Measurements from ENCODE around the gene PLPPR3.

The PLPPR3 gene

DNA sequence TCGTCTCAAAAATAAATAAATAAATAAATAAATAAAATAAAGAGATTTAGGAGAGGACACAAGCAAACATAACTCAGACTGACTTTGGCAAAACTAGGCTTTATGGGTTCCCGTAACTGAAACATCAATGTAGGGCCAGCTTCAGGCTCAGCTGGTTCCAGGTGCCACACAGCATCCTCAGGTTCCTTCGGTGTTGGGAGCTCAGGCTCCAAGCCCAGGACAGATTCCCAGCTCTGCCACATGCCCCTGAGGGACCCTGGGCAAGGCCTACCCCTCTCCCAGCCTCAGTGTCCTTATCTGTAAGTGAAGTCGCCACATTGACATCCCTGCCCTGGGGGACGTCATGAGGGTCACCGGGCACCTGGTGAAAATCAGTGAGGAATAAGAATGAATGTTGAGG, 52.1 kb downstream of the PLPPR3 start:
- Histone ChIP-seq H3K27ac (no peak overlapping the region), H3K4me3 (no peak overlapping the region)
- DNase-seq (ENCODE audit: low spot score) = no peak
- TF ChIP-seq, protein P1, sequence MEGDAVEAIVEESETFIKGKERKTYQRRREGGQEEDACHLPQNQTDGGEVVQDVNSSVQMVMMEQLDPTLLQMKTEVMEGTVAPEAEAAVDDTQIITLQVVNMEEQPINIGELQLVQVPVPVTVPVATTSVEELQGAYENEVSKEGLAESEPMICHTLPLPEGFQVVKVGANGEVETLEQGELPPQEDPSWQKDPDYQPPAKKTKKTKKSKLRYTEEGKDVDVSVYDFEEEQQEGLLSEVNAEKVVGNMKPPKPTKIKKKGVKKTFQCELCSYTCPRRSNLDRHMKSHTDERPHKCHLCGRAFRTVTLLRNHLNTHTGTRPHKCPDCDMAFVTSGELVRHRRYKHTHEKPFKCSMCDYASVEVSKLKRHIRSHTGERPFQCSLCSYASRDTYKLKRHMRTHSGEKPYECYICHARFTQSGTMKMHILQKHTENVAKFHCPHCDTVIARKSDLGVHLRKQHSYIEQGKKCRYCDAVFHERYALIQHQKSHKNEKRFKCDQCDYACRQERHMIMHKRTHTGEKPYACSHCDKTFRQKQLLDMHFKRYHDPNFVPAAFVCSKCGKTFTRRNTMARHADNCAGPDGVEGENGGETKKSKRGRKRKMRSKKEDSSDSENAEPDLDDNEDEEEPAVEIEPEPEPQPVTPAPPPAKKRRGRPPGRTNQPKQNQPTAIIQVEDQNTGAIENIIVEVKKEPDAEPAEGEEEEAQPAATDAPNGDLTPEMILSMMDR (IDR thresholded peaks at IDR 0.05) = no peak

DNA sequence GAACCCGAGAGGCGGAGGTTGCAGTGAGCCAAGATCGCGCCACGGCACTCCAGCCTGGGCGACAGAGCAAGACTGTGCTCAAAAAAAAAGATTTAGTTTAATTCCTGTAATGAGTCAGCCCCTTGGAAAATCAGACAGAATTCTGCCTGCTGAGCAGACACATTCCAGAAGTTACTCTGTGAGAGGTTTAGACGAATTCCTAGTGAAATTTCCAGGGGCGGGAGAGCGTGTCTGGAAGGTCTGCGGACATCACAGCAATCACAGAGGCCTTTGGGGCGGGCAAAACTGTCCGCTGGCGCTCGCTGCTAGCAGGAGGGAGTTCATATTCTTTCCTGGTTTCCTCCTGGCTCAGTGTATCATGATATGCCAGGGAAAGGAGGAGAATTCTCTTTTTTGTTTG, 53.3 kb downstream of the PLPPR3 start:
- TF ChIP-seq, protein P1 (IDR thresholded peaks at IDR 0.05) = no peak
- Histone ChIP-seq H3K4me3 (no peak overlapping the region), H3K27ac (peak overlapping the region in 1 of 2 donors; percentile 8)
- DNase-seq (ENCODE audit: low spot score) = no peak

DNA sequence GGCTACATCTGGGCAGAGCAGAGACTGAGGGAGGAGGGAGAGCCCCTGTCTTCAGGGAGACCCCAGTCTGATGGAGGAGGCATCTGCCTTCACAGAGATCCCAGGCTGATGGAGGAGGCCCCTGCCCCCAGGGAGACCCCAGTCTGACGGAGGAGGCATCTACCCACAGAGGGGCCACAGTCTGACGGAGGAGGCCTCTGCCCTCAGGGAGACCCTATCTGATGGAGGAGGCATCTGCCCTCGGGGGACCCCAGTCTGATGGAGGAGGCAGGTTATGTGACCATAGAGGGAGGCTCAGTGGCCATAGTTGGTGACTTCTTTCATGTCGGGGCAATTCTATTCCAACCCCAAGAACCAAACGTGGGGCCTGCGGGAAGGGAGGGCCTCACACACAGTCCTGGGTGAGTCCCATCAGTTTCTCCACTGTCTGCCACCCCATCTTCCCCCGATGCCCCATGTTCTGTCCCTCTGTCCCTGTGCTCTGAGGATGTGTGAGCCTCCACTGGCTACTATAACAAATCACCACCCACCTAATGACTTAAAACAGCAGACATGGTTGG, 56.5 kb downstream of the PLPPR3 start:
- no peak for DNase-seq (ENCODE audit: low spot score)
- no peak overlapping the region for H3K4me3 ChIP-seq
- no peak overlapping the region for H3K27ac ChIP-seq
- TF ChIP-seq, protein P1 (IDR thresholded peaks at IDR 0.05) = no peak

DNA sequence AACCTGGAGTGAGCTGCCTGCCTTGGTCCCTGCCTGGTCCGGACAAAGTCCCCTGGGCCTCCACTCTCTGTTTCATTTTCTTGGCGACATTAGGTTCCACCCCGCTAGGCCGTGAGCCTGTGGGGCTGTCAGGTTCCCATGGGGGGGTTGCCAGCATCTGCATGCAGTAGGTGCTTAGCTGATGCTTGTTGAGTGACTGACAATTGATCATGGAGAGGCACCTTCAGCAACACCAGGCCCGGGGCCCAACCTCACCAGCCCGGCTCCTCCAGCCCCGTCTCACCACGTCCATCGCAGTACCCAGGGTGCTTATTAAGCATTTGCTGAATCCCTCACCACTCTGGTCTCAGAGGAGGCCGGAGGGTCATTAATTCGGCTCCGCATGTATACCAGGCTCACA, 57.5 kb downstream of the PLPPR3 start:
- TF ChIP-seq, protein P1 (IDR thresholded peaks at IDR 0.05) = no peak

DNA sequence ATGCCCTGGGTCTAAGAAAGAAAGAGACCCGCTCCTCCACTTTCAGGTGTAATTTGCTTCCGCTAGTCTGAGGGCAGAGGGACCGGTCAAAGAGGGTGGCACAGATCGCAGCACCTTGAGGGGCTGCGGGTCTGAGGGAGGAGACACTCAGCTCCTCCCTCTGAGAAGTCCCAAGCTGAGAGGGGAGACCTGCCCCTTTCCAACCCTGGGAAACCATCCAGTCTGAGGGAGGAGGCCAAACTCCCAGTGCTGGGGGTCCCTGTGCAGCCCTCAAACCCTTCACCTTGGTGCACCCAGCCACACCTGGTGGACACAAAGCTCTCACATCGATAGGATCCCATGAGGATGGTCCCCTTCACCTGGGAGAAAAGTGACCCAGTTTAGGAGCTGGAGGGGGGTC, 57.9 kb downstream of the PLPPR3 start:
- no peak for DNase-seq (ENCODE audit: low spot score)
- Histone ChIP-seq H3K27ac (no peak overlapping the region), H3K4me3 (no peak overlapping the region)
- TF ChIP-seq, protein P1 (IDR thresholded peaks at IDR 0.05) = no peak

More for the DNA sequence above, 57.5 kb downstream of the PLPPR3 start:
- no peak for DNase-seq (ENCODE audit: low spot score)
- H3K4me3 ChIP-seq = no peak overlapping the region
- no peak overlapping the region for H3K27ac ChIP-seq

DNA sequence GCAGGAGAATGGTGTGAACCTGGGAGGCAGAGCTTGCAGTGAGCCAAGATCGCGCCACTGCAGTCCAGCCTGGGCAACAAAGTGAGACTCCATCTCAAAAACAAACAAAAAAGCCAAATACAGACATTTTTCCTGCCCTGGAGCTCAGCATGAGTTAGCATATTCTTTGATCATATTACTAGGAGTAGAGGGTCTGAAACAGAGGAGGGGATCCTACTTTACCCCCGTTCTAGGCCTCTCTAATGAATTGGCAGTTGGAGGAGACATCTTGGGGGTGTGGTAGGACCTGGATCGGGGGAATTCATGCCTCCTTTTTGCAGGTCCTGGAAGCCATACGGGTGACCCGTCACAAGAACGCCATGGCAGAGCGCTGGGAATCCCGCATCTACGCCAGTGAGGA, 58.6 kb downstream of the PLPPR3 start:
- Histone ChIP-seq H3K27ac (no peak overlapping the region), H3K4me3 (no peak overlapping the region)
- no peak for DNase-seq (ENCODE audit: low spot score)
- TF ChIP-seq, protein P1 (IDR thresholded peaks at IDR 0.05) = no peak

All from coronary artery (tissue), 2 donors.